HG03457 (cell line): ENCODE data around the gene ZNF254.
A peak's percentile ranks its signal among the peaks of the same experiment; 100 is the strongest.
"Not testable (repeated sequence)": the region's sequence is repeated elsewhere in the genome, so short reads cannot be mapped to it uniquely, and the experiment has no call there.

Experiments used
- ATAC-seq: cut with Tn5 transposase; IDR thresholded peaks from one replicate; pipeline ENCODE4 v1.9.1; 2021; ENCODE audit warnings: moderate number of reproducible peaks; ENCODE audit not compliant: unreplicated experiment

Gene ZNF254

DNA sequence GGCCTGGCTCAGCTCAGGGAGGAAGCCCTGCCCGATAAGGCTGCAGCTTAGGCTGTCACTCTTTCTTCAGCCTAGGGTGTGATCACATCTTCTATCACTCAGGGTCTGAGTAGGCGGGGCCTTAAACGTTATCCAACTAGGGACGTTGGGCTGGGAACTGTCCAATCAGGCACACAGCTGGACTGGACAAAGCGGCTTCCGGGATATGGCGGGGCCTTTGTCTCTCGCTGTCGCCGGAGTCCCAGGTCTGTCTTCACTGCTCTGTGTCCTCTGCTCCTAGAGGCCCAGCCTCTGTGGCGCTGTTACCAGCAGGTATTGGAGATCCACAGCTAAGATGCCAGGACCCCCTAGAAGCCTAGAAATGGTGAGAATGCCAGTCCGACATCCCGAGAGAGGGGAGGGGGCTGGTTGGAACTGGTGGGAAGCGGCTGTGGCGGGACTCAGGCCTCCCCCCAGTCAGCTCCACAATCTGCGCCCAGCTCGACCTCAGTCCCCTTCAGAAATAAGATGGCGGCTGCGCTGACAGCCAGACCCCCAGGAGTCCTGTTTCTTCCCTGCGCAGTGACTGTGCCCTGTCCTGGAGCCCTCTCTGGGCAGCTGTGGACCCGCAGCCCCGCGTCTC is at the start of gene ZNF254:
Gene ZNF254, plus strand, starts transcription at position 214 of the 622 bp plus-strand sequence. Its CDS starts 121 bp downstream, at position 335.
- peak; percentile 99 for ATAC-seq

GRCh38 chr19:24040621-24041020 is 46.4 kb upstream of the ZNF254 start:
- no peak for ATAC-seq

DNA sequence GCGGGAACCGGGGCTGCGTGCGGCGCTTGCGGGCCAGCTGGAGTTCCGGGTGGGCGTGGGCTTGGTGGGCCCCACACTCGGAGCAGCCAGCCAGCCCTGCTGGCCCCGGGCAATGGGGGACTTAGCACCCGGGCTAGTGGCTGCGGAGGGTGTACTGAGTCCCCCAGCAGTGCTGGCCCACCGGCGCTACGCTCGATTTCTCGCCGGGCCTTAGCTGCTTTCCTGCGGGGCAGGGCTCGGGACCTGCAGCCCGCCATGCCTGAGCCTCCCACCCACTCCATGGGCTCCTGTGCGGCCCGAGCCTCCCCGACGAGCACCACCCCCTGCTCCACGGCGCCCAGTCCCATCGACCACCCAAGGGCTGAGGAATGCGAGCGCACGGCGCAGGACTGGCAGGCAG is 45.7 kb upstream of the ZNF254 start:
- ATAC-seq, result not testable (repeated sequence)

DNA sequence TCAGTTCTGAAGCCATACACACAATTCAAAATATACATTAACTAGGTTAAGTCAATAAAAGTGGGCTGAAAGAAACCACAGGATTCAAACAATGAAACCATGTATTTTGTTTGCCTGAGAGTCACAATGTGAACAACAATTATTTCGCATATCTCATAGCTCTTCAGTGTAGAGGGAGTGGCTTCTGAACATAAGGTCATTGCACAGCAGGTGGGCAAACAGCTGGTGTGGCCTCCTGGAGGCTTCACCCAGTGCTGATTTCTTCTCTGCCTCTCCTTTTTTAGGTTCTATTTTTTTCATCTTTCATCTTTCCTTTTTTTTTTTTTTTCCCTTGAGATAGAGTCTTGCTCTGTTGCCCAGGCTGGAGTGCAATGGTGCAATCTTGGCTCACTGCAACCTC is 40.4 kb upstream of the ZNF254 start:
- ATAC-seq, result no peak

GRCh38 chr19:24048261-24048660 is 38.7 kb upstream of the ZNF254 start:
- no peak for ATAC-seq

- ATAC-seq, result no peak
These were observed 37.5 kb upstream of the ZNF254 start for GRCh38 chr19:24049537-24049936.

DNA sequence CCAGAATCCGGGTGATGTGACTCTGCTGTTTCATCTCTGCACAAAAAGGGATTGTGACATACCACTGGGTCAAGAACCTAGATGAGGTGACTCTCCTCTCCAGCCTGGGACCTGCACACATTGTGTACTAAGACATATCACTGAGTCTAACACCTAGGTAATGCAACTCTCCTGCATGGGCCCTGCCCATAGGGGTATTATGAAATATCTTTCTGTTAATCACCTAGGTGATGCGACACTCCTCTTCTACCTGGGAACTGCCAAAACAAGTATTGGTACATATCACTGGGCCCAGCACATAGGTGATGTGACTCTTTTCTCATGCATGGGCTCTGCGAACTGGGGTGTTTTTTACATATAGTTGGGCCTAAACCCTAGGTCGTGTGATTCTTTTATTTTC is 35.5 kb upstream of the ZNF254 start:
- ATAC-seq, result no peak

DNA sequence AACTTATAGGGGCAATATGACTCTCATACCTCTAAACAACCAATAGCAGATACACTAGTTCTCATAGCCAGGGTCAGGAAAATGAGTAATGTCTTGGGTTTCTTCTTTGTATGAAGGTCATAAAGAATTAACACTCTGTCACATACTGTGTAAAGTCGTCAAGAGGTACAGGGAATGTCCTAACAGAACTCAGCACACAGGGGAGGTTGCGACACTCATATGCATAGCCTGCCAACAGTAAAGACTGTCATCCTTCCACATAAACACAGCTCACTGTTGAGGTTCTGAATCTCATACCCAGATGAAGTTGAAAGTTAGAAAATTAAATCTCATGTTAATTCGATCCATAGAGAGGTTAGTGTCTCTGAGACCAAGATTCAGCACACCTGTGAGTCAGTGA is 34.2 kb upstream of the ZNF254 start:
- no peak for ATAC-seq

DNA sequence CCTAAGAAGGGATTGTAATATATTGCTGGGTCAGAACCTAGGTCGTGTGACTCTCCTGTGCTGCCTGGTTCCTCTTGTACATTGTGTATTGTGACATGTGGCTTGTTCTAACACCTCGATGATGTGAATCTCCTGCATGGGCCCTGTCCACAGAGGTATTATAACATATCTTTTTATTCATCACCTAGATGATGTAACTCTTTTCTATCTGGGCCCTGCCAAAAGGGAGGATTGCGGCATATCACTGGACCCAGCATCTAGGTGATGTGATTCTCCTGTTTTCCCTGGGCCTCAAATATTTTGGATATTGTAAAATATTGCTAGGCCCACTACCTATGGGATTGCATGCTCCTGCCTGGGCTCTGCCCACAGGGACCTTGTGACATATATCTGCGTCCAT is 33.4 kb upstream of the ZNF254 start:
- no peak for ATAC-seq

DNA sequence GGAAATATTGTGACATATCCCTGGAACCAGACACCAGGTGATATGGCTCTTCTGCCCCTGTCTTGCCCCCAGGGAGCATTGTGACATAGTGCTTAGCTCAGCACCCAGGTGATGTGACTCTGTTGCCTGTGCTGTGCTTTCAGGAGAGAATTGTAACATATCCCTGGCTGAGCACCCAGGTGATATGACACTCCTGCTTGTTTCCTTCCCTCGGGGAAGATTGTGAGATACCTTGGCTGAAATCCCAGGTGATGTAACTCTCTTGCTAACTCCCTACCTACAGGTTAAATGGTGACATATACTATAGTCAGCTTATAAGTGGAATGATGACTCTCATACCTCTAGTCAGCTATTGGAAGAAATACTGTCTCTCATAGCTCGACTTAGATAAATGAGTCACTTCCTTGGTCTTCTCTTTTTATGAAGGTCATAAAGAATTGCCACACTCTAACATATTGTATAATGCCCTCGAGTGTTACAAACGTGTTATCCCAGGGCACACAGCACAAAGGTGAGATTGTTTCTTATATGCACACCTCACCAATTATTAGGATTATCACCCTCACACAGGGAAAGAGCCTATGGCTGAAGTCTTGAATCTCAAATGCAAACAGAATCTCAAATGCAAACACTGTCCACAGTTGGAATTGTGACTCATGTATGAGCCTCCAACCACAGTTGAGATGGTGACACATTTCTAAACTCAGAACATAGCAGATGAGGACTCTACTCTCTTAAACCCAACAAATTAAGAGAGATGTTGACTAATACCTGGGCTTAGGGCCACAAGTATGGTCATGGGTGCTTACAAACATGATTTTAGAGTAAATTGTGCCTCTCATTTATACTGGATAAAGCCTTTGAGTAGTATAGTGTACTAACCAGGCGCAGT is 32.7 kb upstream of the ZNF254 start:
- no peak for ATAC-seq

GRCh38 chr19:24055548-24055947 is 31.4 kb upstream of the ZNF254 start:
- no peak for ATAC-seq

GRCh38 chr19:24057144-24057543 is 29.8 kb upstream of the ZNF254 start:
- ATAC-seq, result no peak

- no peak for ATAC-seq
These were observed 27.3 kb upstream of the ZNF254 start for GRCh38 chr19:24059563-24060295.

GRCh38 chr19:24060687-24061356 is 26.2 kb upstream of the ZNF254 start:
- no peak for ATAC-seq

DNA sequence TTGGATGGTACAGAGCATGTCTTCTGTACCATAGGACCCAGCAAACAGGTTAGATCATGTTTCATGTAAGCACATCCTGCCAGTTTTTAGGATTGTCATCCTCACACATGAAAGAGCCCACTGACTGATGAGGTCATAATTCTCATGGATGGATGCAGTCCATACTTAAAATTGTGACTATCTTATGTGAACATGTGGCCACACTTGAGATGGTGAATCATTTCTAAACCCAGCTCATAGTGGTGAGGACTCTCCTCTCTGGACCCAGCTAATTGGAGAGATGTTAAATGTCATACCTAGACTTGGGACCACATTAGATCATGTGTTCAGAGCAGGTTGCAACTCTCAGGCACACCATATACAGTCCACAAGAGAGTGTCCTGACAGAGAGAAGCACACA is 24.8 kb upstream of the ZNF254 start:
- no peak for ATAC-seq

GRCh38 chr19:24063295-24063694 is 23.7 kb upstream of the ZNF254 start:
- no peak for ATAC-seq

DNA sequence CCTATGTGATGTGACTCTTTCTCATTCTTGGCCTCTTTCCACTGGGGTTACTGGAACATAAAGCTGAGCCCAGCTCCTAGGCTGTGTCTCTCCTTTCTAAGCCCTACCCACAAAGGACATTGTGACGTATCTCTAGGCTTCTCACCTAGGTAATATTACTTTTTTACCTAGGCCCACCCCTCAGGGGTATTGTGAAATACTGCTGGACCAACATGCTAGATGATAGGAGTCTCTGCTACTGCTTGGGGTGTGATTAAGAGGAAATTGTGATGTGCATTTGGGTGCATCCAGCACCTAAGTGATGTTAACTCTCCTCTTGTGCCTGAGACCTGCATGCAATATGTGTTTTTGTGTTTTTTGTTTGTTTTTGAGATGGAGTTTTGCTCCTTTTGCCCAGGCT is 22.8 kb upstream of the ZNF254 start:
- no peak for ATAC-seq

- ATAC-seq, result no peak
These were observed 21.7 kb upstream of the ZNF254 start for GRCh38 chr19:24065243-24065642.

DNA sequence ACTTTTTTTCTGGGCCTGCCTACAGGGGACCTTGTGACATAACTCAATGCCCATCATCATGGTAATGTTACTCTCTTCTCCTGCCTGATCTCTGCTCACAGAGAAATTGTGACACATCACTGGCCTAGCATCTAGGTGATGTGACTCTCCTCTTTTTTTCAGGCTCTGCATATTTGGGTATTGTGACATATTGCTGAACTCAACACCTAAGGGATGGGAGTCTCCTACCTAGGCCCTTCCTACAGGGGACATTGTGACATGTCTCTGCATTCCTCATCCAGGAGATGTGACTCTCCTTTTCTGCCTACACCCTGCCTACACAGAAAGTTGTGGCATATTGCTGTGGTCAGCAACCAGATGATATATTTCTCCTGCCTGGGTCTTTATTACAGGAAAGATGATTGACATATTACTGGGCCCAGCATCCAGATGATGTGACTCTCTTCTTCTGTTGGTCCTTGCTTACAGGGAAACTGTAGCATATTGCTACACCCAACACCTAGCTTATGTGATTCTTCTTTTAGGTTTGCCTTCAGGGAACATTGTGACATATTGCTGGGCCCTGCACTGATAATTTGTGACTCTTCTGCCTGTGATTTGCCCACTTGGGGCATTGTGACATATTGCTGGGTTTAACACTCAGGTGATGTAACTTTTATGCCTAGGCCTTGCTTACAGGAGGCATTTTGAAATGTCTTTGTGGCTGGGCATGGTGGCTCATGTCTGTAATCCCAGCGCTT is 21.0 kb upstream of the ZNF254 start:
- no peak for ATAC-seq

GRCh38 chr19:24069905-24070657 is 16.9 kb upstream of the ZNF254 start:
- ATAC-seq, result no peak
